Right atrium auricular region (tissue), 2 donors: ENCODE measurements around the gene PTCRA. TPM values are rescaled to one million over a fixed set of nuclear protein-coding genes. Genes with fewer than 3 reads are reported as not detected.

Experiments used
- DNase-seq: peaks from one replicate; pipeline ENCODE4 v3.0.0-alpha.2; 2019; ENCODE audit warnings: low spot score
- H3K27ac ChIP-seq, 2 donors: fragments of 200-600 bp; sonication (generic); 1 replicate in 1 of 2; 2 replicates in 1 of 2; pipeline ENCODE4 v1.5.1; 2016 to 2019
- H3K27me3 ChIP-seq, 2 donors: fragments of 200-600 bp; sonication (generic); one replicate each; pipeline versions ENCODE4 v1.5.1 to v1.6.0; 2017 to 2019
- H3K36me3 ChIP-seq: fragments of 200-600 bp; sonication (generic); one replicate; pipeline ENCODE4 v1.5.1; 2016
- H3K4me1 ChIP-seq, 2 donors: fragments of 200-600 bp; sonication (generic); one replicate each; pipeline versions ENCODE4 v1.5.1 to v1.6.0; 2017 to 2019
- H3K4me3 ChIP-seq, 2 donors: fragments of 200-600 bp; sonication (generic); 1 replicate in 1 of 2; 2 replicates in 1 of 2; pipeline ENCODE4 v1.5.1; 2017 to 2019; ENCODE audit warnings: mild to moderate bottlenecking in 1 of 2, moderate library complexity in 1 of 2
- H3K9me3 ChIP-seq, 2 donors: fragments of 200-600 bp; sonication (generic); one replicate each; pipeline ENCODE4 v1.5.1; 2019
- CTCF ChIP-seq, 2 donors: fragments of 200-600 bp; sonication (generic); IDR thresholded peaks; one replicate each; pipeline ENCODE4 v1.5.1; 2019; ENCODE audit warnings: antibody characterized with exemption in 2 of 2
- total RNA-seq, 2 donors: library from RNA; depleted of rRNA; stranded (reverse); fragments of >200 nt; gene quantifications; one replicate each; pipeline ENCODE4 v1.1.0, GENCODE V29; 2016

PTCRA gene, protein sequence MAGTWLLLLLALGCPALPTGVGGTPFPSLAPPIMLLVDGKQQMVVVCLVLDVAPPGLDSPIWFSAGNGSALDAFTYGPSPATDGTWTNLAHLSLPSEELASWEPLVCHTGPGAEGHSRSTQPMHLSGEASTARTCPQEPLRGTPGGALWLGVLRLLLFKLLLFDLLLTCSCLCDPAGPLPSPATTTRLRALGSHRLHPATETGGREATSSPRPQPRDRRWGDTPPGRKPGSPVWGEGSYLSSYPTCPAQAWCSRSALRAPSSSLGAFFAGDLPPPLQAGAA
- 1 to 10 TPM in 1 of 2 donors, not detected in 1; 1.6 TPM for total RNA-seq

DNA sequence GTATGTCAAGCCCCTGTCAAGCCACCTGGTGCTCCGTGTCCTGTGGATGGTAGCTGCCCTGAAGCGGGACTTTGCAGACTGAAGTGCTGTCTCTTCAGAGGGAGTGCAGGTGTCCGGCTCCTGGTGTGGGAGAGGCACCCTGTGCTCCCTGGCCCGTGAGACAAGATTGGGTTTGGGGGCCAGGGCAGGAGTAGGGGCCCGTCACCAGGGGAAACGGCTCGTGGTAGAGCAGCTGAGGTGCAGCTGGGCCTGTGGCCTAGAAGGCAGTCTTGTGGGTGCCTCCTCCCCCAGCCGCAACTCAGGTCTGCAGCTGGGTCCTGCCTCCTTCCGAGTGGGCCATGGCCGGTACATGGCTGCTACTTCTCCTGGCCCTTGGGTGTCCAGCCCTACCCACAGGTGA lies at the start of gene PTCRA:
Gene PTCRA (plus strand): TSS at position 322 of the 400 bp plus-strand sequence. CDS start 17 bp downstream, at position 339.
- Histone ChIP-seq H3K27ac (no peak within 1 kb of the TSS), H3K27me3 (peaks cover 0 to 5% of the 10 kb centered on the region in 2 donors), H3K9me3 (no peaks in the 10 kb centered on the region), H3K36me3 (no peaks in the 10 kb centered on the region), H3K4me1 (peaks cover 0 to 10% of the 10 kb centered on the region in 2 donors), H3K4me3 (no peak within 1 kb of the TSS)
- no peak for DNase-seq
- no peak for TF ChIP-seq CTCF (IDR thresholded peaks at IDR 0.05)

DNA sequence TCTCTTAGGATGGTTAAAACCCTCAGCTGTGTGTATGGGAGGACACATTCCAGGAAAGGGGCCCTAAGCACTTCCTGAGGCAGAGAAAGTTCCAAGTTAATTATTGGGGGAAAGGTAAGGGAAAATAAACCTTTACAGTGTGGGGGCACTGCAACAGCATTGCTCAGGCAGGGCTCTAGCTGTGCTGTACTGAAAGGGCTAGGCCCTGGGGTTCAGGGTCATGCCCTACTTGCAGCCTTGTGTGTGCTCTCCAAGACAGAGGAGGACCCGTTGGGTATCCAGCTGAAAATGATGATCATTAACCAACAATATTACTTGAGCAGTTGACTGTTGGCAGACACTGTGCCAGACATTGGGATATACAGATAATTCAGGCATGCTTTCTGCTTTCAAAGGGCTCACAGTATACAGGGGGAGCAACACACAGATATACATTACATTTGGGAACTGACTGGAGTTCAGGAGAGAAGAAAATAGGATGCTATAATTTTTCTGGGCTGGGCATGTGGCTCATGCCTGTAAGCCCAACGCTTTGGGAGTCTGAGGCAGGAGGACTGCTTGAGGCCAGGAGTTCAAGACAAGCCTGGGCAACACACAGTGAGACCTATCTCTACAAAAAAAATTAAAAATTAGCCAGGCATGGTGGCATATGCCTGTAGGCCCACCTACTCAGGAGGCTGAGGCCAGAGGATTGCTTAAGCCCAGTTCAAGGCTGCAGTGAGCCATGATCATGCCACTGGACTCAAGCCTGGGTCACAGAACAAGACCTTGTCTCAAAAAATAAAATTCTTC lies 45.5 kb upstream of the PTCRA start:
- Histone ChIP-seq H3K9me3 (no peaks in the 10 kb centered on the region), H3K4me3 (no peak overlapping the region), H3K27me3 (no peaks in the 10 kb centered on the region), H3K4me1 (no peaks in the 10 kb centered on the region), H3K27ac (no peak overlapping the region), H3K36me3 (peaks cover 9% of the 10 kb centered on the region)
- DNase-seq = no peak
- no peak for TF ChIP-seq CTCF (IDR thresholded peaks at IDR 0.05)

DNA sequence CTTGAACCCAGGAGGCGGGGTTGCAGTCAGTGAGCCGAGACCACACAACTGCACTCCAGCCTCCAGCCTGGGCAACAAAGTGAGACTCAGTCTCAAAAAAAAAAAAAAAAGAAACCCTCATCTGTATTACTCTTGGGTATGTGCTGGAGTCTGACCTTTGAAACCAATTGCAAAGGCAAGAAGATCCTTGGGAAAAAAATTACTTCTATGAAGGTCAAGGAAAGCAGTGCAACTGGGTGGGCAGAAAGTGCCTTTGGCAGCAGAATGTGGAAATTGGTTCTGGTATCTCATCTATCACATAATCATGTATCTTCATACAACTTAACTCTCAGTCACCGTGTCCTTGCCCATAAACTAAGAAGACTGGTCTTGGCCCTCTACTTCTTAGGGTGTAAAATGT lies 44.1 kb upstream of the PTCRA start:
- no peak for DNase-seq
- Histone ChIP-seq H3K4me1 (no peaks in the 10 kb centered on the region), H3K27ac (no peak overlapping the region), H3K4me3 (no peak overlapping the region), H3K27me3 (no peaks in the 10 kb centered on the region), H3K9me3 (no peaks in the 10 kb centered on the region), H3K36me3 (no peaks in the 10 kb centered on the region)
- no peak for TF ChIP-seq CTCF (IDR thresholded peaks at IDR 0.05)

DNA sequence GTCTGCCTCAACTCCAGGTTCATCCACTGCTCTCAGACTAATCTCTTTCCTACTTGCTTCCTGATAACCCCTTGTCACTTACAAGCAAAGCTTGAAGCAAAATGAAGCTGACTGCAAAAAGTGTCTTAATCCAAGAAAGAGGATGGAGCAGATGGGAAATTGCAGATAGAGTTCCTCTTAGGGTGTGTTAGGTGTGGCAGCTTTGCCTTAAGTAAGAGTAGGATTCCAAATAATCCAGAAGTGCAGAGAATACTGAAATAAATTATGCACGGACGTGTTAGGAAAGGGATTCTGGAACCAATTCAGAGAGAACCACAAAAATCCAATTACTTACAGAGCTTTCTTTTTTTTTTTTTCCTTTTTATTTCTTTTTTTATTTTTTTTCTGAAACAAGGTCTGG lies 42.5 kb upstream of the PTCRA start:
- no peak for DNase-seq
- Histone ChIP-seq H3K4me1 (no peaks in the 10 kb centered on the region), H3K9me3 (no peaks in the 10 kb centered on the region), H3K27me3 (no peaks in the 10 kb centered on the region), H3K36me3 (no peaks in the 10 kb centered on the region), H3K27ac (no peak overlapping the region), H3K4me3 (no peak overlapping the region)
- no peak for TF ChIP-seq CTCF (IDR thresholded peaks at IDR 0.05)

GRCh38 chr6:42877695-42878094 lies 38.2 kb upstream of the PTCRA start:
- no peak for DNase-seq
- Histone ChIP-seq H3K9me3 (no peaks in the 10 kb centered on the region), H3K36me3 (peaks cover 11% of the 10 kb centered on the region), H3K27me3 (no peaks in the 10 kb centered on the region), H3K4me3 (no peak overlapping the region), H3K4me1 (peaks cover 0 to 23% of the 10 kb centered on the region in 2 donors), H3K27ac (no peak overlapping the region)
- TF ChIP-seq CTCF (IDR thresholded peaks at IDR 0.05) = no peak
